UCSD-AML1 (cell line): Measurements from ENCODE around the gene TECPR1.

Source experiments
- DNase-seq: peaks from one replicate; lab custom pipeline; 2025; ENCODE audit not compliant: unreplicated experiment; lab: John Stamatoyannopoulos, UW

TECPR1 gene

DNA sequence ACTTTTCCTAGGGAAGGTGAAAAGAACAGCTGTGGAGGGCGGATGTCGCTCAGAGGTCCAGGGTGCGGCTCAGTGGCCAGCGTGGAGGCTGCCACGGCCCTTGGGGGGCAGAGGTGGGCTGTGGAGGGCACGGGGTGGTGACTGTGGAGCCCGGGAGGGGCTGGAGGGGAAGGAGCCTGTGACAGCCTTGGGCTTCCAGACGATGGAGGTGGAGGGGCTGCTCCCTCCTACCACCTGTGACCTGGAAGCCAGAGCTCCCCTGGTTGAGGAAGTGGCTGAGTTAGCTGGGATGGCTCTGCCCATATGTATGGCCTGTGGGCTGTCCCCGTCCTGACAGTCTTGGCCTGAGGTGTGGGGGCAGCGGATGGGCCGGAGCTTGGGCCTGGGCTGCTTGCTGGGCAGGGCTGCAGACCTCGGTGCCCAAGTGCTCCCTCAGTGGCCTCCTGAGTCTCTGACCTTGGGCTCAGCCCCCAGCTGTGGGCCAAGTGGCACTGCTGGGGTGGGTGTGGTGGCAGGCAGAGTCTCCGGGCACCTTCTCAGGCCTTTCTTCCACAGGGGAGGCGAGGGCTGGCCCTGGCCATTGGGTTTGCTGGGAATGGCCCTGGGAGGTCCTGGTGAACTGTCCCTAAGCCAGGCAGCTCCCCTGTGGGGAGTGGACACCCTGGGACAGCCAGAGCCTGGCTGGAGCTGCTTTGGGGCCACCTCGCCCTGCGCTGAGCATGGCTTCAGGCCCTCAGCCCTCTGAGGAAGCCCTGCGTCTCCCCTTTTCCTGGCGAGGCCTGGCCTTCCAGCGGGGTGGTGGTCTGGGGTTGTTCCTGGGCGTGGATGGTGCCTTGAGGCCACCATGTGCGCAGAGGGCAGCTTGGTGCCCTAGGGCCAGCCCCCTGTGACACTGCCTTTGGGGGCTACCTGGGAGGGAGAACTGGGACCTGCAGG lies 33.4 kb upstream of the TECPR1 start:
- DNase-seq, result no peak

DNA sequence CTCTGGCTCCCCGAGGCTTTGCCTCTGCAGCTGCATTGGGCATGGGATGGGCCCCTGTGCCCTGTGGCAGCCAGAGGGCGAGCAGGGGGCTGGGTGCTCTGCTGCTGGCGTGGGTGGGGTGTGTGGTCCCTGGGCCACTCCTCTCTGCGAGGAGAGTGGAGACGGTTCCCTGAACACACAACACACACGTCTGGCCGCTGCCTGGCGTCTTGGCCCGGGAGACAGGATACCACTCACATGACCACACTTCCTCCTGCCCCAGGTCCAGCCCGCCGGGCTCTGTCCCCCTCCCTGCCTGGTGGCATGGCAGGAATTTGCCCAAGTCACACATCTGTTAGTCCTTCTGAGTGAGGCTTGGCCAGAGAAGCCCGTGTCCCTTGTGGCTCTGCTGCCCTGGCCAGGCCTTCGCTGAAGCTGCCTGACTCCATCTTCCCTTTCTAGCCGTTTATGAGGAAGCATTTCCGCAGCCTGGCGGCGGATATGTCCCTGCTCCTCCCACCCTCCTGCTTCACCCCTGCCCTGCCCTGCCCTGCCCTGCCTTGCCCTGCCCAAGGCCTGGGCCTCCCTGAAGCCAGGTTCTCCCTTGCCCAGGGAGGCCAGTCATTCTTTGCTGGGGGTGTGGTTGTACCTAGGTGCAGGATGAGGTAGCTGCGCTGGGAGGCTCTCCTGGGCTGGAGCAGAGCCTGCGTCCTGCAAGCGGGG lies 32.5 kb upstream of the TECPR1 start:
- peak; percentile 60 for DNase-seq

DNA sequence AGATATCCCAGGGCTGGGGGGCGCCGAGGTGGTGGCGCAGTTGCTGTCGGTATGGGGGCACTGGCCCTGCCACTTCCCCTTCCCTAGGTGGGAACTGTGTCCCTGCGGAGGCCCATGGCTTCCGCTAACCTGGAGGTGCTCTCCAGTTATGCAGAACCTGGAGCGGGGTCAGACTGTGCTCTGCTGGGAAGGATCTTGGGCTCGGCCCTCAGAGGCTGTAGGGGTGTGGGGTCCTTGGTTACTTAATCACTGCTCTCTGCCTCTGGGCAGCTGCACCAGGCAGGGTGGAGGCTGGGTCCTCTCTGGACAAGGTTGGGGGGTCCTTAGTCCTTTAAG lies 31.8 kb upstream of the TECPR1 start:
- no peak for DNase-seq

DNA sequence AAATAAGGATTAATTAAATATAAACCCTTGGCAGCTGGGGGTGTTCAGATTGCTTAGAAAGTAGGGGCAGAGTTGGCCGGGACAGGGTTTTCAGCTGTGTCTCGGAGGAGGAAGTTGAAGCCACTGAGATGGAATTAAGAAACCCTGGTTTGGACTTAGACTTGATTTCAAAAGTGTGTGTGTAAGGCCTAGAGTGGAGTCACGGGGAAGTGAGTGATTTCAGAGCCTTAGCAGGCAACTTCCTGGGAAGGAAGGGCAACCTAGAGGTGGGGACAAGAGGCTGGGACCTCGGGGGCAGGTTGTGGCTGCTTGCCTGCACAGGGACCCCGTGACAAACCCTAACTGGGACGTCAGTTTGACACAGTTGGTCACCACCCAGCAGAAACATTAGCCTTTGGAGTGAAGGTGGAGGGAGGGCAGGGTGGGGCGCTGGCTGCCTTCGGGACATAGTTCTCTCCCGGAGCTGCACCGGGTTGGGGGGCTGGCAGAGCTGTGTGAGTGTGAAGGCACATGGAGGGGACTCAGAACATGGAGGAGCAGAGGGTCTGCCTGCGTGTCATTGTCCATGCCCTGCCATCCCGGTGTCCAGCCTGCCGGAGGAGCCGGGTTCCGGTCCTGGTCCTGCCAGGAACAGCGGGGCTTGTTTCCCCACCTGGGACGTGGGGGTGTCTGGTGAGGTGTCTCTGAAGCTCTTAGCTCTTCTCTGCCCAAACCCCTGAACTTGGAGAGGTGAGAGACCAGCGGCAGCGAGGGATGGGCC lies 31.3 kb upstream of the TECPR1 start:
- DNase-seq, result peak; percentile 10

DNA sequence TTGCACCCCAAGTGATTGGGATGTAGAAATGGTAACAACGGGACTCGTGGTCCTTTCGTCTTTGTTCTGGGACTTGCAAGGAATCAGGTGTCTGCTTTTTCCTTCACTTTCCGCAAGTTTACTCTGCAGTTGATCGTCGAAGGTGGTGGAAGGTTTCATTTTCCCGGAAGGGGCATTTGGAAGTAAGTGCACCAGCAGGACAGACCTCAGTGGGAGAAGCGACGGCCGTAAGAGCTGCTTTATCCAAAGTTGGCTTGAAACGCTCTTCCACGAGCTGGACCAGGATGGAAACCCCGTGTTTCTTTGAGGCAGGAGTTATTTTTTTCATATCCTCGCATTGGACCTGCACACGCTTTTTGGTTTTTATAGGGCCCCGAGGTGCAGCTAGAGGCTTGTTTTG lies 30.7 kb upstream of the TECPR1 start:
- DNase-seq, result no peak

DNA sequence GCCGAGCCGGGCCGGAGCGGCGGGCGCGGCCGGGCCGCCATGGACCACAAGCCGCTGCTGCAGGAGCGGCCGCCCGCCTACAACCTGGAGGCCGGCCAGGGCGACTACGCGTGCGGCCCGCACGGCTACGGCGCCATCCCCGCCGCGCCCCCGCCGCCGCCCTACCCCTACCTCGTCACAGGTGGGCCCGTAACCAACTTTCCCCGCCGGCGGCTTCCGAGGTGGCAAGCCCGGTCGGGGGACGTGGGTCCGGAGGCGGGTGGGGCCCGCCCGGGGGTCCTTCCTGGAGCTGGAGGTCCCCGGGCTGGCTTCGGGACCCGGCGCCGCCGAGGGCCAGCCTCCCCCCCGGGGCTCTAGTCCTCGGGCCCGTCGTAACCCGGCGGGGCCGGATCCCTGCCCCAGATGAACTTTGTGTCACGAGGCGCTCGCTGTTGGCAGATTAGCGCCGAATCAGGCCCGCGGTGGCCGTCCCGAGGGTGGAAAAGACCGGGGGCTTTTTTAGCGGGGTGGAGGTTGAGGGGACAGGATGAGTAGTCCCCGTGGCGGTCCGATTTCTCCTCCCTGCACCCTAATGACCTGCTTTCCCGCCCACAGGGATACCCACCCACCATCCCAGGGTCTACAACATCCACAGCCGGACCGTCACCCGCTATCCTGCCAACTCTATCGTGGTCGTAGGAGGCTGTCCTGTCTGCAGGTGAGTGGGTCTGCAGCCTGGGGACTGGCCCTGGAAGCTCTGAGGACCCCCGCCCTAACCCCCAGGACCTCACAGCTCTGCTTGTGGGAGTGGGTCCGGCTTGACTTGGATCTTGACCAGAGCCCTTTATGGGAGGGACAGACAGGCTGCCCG lies 29.9 kb upstream of the TECPR1 start:
- DNase-seq, result no peak

DNA sequence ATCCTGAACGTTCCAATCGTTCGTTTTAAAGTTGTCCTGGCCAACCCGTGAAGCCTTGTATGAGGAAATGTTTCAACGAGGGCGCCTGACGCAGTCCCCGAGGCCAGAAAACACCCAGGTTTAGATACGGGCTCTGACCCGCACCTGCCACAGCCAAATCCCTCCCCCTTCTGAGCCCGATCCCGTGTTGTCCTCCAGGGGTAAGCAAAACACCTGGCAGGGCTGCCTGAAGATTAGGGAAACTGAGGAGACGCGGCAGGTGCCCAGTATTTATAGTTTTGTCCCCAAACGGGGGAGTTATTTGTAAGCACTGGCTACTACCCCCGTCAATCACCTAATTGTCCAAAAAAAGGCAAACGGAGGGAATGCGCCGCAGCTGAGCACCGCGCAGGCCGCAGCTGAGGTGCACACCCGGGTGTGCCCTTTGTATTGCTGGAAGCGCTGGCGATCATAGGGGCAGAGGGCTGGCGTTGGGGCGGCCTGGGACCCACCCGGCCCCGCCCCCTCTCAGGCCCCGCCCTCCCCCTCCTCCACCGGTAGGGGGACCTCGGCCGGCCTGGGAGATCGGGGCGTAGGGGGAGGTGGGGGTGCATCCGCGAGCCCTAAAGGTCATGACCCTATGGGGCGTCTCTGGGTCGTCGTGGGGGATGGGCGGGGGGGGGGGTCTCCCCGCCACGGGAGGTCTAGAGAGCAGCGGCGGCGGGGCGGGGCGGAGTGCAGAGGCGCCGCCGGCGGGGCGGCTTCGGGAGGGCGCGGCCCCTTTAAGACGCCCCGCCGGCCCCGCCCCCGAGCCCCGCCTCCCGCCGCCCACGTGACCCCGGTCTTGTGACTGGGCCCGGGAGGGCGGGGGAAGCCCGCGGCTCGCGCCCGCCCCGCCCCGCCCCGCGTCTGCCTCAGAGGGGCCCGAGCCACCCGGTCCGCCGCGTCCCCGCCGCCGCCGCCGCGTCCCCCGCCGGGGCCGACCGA lies 29.0 kb upstream of the TECPR1 start, which contains the start of gene BRI3:
Gene BRI3 (plus strand): TSS at position 896 of the 966 bp plus-strand sequence. CDS start 110 bp downstream, outside the sequence.
- DNase-seq, result peak; percentile 86

DNA sequence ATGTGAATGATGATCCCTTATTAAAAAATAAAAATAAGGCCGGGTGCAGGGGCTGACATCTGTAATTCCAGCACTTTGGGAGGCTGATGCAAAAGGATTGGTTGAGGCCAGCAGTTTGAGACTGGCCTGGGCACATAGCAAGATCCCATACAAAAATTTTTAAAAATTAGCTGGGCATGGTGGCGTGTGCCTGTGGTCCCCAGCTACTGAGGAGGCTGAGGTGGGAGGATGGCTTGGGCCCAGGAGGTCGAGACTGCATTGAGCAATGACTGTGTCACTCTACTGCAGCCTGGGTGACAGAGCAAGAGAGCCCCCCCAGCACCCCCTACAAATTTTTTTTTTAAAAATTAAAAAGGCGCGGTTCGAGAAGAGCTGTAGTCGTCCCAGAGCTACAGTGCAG lies 28.3 kb upstream of the TECPR1 start:
- no peak for DNase-seq

DNA sequence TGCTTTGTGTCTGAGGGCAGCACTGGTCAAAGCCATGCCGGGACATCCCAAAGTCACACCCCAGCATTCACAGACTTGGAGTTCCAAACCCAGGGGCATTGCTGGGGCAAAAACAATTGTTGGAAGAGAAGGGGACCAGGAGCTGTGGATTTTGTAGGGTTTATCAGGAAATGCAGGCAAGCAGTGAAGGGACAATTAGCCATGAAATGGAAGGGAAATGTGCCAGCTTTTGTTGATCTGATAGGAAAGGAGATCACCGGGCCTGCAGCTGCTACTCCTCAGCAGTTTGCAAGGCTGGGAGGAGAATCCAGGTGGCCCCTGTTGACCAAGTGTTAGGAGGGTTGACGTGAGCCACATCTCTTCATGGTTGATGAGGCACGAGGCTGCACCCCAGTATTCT lies 26.9 kb upstream of the TECPR1 start:
- DNase-seq, result no peak

DNA sequence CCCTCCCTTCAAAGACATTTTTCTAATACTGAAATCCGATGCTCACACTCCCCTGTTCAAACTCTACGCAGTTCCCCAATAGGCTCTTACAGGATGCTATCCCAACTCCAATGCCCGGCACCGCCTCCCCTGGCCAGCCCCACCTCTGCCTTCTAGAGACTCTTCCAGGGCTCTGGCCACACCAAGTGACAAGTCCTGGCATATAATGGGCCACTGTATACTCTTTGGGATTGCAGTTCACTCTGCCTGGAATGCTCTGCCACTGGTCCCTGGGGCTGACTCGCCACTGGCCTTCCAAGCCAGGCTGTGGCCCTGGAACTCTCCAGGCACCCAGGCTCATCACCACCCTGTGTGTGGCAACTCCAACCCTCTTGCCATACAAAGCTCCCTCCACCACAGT lies 26.4 kb upstream of the TECPR1 start:
- DNase-seq, result no peak

DNA sequence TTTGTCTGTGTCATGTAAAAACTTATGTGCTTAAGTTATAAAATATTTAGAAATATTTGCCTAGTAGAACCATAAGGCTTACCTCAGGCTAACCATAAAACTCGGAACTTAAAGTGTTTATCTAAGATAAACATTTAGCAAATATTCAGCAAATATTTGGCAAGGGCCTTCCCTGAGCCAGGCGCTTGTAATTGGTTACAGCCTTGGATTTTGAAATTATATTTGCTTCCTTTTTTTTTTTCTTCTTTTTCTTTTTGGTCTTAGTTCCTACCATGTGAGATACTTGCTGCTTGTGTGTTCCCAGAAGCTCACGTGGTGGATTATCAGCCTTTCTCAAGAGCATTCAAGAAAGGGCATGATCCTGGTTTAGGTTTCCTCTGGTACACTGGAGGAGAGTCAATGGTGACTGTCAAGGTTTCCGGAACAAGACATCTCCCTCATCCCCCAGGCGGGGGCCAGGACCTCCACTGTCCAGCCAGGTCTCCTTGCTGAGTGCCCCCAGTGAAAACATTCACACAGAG lies 24.3 kb upstream of the TECPR1 start:
- DNase-seq, result no peak

DNA sequence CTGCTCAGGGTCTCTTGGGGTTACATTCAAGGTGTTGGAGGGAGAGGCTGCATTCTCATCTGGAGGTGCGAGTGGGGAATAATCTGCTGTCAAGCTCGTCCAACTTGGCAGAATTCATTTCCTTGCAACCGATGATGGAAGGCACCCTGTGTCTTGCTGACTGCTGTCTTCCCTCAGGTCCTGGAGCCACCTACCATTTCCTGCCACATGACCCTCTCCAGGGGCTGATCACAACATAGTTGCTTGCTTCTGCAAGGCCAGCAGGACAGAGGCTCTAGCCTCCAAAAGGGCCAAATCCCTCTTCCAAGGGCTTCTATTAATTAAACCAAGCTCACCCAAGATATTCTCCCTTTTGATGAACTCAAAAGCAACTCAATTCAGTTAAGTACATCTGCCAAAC lies 15.3 kb upstream of the TECPR1 start:
- no peak for DNase-seq

DNA sequence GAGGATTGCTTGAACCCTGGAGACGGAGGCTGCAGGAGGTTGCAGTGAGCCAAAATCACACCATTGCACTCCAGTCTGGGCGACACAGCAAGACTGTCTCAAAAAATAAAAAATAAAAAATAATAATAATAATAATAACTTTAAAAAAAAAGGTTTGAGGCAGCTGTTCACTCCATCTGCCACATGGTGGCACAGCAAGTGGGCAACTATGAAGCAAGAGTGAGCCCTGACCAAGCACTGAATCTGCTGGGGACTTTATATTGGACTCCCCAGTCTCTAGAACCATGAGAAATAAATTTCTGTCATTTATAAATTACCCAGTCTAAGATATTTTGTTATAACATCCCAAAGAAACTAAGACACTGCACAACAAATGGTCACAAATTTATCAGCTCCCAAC lies 14.8 kb upstream of the TECPR1 start:
- no peak for DNase-seq

DNA sequence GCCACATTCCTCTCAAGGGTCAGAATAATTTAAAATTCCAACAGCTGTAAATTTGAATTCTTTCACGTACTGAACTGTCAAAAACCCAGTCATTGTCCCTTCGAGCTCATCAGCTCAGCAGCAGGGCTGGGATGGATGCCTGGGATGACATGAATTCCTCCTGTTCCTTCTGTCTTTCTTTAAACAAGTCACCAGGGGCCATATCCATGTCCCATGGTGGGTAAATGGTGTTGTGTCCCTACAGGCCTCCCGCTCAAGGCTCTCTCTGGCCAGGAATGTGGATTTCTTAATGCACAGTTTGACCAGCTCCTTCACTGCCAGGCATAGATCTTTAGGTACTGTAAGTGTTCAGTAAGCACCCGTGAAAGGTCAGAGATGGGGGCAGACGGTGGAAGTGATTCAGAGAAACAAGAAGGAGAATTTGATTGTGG lies 13.8 kb upstream of the TECPR1 start:
- DNase-seq, result no peak

DNA sequence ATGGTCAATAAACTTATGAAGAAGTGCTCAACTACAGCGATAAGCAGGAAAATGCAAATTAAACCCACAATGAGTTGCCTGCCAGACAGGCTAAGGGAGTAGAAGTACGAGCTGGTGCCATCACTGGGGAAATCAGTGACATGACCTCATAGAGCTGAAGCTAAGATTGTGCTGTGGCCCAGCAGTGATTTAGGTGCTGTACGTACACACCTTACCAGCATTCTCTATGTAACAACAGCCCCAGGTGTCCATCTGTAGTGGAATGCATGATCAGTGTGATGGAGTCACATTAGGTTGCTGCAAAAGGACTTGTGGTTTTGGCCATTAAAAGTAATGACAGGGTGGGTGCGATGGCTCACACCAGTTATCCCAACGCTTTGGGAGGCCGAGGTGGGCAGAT lies 5.7 kb upstream of the TECPR1 start:
- DNase-seq, result no peak

DNA sequence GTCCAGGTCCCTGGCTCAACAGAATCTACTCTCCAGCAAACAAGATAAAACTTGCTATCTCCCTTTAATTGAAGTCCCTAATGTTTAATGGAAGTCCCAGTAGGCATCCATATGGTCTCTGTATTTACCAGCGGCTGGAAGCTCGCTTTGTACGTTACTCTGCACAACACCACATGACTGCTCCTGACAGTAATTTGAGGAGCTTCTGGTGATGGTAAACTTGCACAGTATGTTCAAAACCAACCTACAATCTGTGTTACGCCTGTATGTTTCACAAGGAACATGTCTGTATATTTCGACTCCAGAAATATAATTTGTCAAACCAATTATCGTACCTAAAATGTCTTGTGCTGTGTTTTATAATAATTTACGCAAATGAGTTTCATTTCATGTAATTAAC lies 4.4 kb upstream of the TECPR1 start:
- DNase-seq, result no peak

DNA sequence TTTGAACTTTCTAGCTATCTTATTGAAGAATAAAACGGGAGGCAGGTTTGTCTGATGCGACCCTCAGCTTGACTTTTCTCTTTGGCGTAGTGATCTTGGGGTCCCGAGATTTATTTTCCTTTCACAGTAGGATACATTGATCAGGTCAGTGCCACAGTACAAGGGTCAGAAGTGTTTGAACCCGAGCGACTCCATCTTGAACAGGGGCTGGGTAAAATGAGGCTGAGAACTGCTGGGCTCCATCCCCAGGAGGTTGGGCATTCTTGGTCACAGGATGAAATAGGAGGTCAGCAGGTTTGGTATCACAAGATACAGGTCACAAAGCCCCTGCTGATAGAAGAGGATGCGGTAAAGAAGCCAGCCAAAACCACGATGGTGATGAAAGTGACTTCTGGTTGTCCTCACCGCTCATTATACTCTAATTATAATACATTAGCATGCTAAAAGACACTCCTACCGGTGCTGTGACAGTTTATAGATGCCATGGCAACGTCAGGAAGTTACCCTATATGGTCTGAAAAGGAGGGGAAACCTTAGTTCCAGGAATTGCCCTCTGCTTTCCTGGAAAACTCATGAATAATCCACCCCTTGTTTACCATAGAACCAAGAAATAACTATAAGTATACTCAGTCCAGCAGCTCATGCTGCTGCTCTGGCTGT lies 3.0 kb upstream of the TECPR1 start:
- DNase-seq, result no peak

DNA sequence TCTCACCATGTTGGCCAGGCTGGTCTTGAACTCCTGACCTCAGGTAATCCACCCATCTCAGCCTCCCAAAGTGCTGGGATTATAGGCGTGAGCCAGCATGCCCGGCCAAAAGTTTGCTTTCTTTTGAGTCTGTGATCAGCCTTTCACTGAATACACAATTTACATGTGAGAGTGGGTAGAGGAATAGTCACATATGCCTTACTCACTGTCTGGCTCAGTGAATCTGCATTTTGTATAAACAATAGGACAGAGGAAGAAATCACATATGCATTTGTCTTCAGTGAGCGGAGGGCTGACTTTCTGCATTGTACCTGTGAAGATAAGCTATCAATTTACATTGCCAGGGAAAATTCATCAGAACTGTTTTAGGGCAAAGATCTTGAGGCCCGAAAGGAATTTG lies 2.5 kb upstream of the TECPR1 start:
- no peak for DNase-seq
